ENCODE data around the gene DCPS. TPM values are rescaled to one million over a fixed set of nuclear protein-coding genes. Genes with fewer than 3 reads are reported as not detected.

The DCPS gene
- 10 to 100 TPM; 28.8 to 30.0 TPM for total RNA-seq

DNA sequence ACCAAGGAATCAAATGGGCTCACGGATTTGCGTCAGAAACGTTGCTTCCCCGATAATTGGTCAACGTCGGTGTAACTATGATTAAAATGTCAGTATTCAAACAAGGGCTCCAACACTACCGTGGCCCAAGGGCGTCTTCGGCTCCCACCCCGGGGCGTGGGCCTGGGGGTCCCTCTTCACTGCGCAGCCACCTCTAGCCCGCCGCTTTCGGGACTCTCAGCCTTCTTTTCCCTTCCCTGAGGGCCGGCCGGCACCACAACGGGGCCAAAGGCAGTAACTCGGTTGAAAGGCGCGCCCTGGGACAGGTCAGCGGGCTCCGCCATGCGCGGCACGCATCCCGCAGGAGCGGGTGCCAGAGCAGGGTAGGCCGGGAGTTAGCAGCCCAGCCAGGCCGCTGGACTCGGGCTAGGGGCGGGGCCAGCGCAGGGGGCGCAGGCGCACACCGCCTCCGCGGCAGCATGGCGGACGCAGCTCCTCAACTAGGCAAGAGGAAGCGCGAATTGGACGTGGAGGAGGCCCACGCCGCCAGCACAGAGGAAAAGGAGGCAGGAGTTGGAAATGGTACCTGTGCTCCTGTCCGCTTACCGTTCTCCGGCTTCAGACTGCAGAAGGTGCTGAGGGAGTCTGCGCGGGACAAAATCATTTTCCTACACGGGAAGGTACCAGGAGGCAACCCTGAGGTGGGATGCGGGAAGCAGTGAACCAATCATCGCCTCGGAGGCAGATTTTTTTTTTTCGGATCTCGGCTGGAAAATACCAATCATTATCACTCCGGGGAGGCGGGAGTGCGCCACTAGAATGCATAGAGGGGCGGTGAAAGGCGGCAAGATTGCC, at the start of gene DCPS:
Gene DCPS (plus strand): TSS at position 438 of the 834 bp plus-strand sequence. CDS start 21 bp downstream, at position 459.

DNA sequence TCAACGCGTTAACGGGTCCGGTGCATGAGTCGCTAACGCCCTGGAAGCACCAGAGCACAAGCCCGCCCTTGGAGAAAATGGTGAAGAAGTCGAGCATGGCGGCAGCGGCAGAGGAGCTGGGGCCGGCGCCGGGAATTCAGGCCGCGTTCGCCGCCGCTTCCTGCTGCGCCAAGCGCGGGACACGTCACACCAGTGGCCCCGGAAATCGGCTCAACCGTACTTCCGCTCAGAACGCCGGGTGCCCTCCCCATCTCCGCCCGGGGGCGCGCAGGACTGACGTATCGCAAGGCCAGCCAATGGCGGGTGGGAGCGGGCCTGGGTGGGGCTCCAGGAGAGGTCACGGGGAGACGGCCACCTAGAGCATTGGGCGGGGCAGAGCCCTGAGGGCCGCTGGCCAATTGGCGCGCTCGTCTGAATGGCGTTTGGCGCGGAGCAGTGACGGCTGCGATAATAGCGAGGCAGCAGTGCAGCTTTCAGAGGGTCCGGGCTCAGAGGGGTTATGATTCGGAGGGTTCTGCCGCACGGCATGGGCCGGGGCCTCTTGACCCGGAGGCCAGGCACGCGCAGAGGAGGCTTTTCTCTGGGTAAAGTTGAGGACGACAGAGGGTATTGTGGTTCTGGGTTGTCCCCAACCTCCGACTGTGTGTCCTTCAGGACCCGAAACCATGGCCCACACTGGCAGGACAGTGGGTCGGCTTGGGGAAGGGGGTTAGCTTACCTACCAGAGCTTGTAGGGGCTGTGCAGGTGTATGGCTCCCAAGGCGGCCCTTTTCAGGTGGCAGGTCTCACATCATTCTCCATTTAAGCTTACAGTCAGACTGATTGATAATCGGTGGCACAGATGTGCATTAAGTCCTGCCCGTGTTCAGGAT, 34.9 kb upstream of the DCPS start, which contains the start of the genes FOXRED1 and SRPRA:
Gene FOXRED1 (plus strand): TSS at position 447 of the 872 bp plus-strand sequence. CDS start 53 bp downstream, at position 500.
Gene SRPRA (minus strand): TSS at position 188 of the 872 bp plus-strand sequence. CDS start 91 bp downstream, at position 97.

GRCh38 chr11:126282736-126283591, 20.9 kb upstream of the DCPS start, which contains the start of gene TIRAP:
Gene TIRAP (plus strand): TSS chr11:126283093. CDS start chr11:126290895, 7,802 bp downstream.

GRCh38 chr11:126355324-126355925, 51.6 kb downstream of the DCPS start, which contains the start of gene ST3GAL4:
Gene ST3GAL4 (plus strand): TSS chr11:126355686. CDS start chr11:126406156, 50,470 bp downstream.

Other genes with a start within 250 kb of the DCPS start
- 1 to 10 TPM; 3.2 to 3.4 TPM for gene CDON, start 241.2 kb upstream of the DCPS start, total RNA-seq
- gene RPUSD4, start 92.4 kb upstream of the DCPS start, total RNA-seq, result 10 to 100 TPM; 28.7 to 34.0 TPM
- gene FAM118B, start 92.3 kb upstream of the DCPS start, total RNA-seq, result 10 to 100 TPM; 11.0 to 13.1 TPM
- 100 to 1,000 TPM; 108 to 109 TPM for gene SRPRA, start 35.2 kb upstream of the DCPS start, total RNA-seq
- gene FOXRED1, start 34.9 kb upstream of the DCPS start, total RNA-seq, result 10 to 100 TPM; 31.8 to 36.3 TPM
- gene TIRAP, start 21.0 kb upstream of the DCPS start, total RNA-seq, result 10 to 100 TPM; 16.7 to 17.3 TPM
- 1 to 10 TPM; 5.7 to 6.1 TPM for gene ST3GAL4, start 51.6 kb downstream of the DCPS start, total RNA-seq